Calu3 (cell line): Measurements from ENCODE around the gene GRM7. TPM values are rescaled to one million over a fixed set of nuclear protein-coding genes. Genes with fewer than 3 reads are reported as not detected.

Experiments
- BruUV-seq: library from RNA; stranded (reverse); fragments of 400-500 nt; replicated peaks from 2 replicates; lab custom pipeline; 2021; lab: Mats Ljungman, UMichigan
- CTCF ChIA-PET: fragments of 300-600 bp; sonication (Branson Sonifier 250); formaldehyde crosslinking; loops from one replicate; lab custom pipeline; 2022; ENCODE audit warnings: antibody characterized with exemption; lab: Charles Lee
- DNase-seq: peaks from one replicate; pipeline ENCODE4 v3.0.0; 2022
- H3K27ac Mint-ChIP-seq: one replicate; pipeline ENCODE4 v1.8.0; 2022; ENCODE audit warnings: mixed read lengths; ENCODE audit not compliant: unreplicated experiment
- H3K27me3 Mint-ChIP-seq: one replicate; pipeline ENCODE4 v1.8.0; 2022; ENCODE audit warnings: mixed read lengths; ENCODE audit not compliant: unreplicated experiment
- H3K36me3 Mint-ChIP-seq: one replicate; pipeline ENCODE4 v1.8.0; 2022; ENCODE audit warnings: mild to moderate bottlenecking, moderate library complexity, mixed read lengths; ENCODE audit not compliant: insufficient read depth, unreplicated experiment
- H3K4me1 Mint-ChIP-seq: one replicate; pipeline ENCODE4 v1.8.0; 2022; ENCODE audit warnings: mild to moderate bottlenecking, low read depth, mixed read lengths; ENCODE audit not compliant: unreplicated experiment
- H3K4me3 Mint-ChIP-seq: one replicate; pipeline ENCODE4 v1.8.0; 2022; ENCODE audit warnings: mild to moderate bottlenecking, low read depth, moderate library complexity, mixed read lengths; ENCODE audit not compliant: unreplicated experiment
- H3K9me3 Mint-ChIP-seq: one replicate; pipeline ENCODE4 v1.8.0; 2022; ENCODE audit warnings: low read depth, mixed read lengths; ENCODE audit not compliant: unreplicated experiment
- CTCF ChIP-seq: fragments of 200-600 bp; IDR thresholded peaks from one replicate; pipeline ENCODE4 v1.8.0; 2022; ENCODE audit warnings: antibody characterized with exemption; ENCODE audit not compliant: unreplicated experiment
- intact Hi-C: fragments of 100-400 bp; cut with micrococcal nuclease; formaldehyde crosslinking; loops from one replicate; pipeline ENCODE4 v1.10.0; 2022; ENCODE audit not compliant: unreplicated experiment
- total RNA-seq: library from RNA; stranded (reverse); gene quantifications from 2 replicates; pipeline ENCODE4 v1.2.3, GENCODE V29; 2022

The GRM7 gene
- total RNA-seq, 1 experiment from 2014 or later = not detected

- H3K9me3 Mint-ChIP-seq = peaks cover 2% of the 10 kb centered on the region
- no peaks in the 10 kb centered on the region for H3K4me1 Mint-ChIP-seq
- no peak overlapping the region for H3K4me3 Mint-ChIP-seq
- H3K27me3 Mint-ChIP-seq = no peaks in the 10 kb centered on the region
- no peaks in the 10 kb centered on the region for H3K36me3 Mint-ChIP-seq
- no peak for TF ChIP-seq CTCF
- H3K27ac Mint-ChIP-seq = no peak overlapping the region
- no peak for DNase-seq
- CTCF ChIA-PET = no interaction called here
- BruUV-seq = no TSS peak
- intact Hi-C loops = no loop called here
Measured at GRCh38 chr3:7620401-7620800, 759.5 kb downstream of the GRM7 start.

GRCh38 chr3:7621046-7621630, 760.2 kb downstream of the GRM7 start:
- DNase-seq = no peak
- intact Hi-C loops = no loop called here
- H3K36me3 Mint-ChIP-seq = no peaks in the 10 kb centered on the region
- no peak overlapping the region for H3K4me3 Mint-ChIP-seq
- no peak overlapping the region for H3K27ac Mint-ChIP-seq
- peaks cover 1% of the 10 kb centered on the region for H3K9me3 Mint-ChIP-seq
- no TSS peak for BruUV-seq
- H3K27me3 Mint-ChIP-seq = no peaks in the 10 kb centered on the region
- CTCF ChIA-PET = no interaction called here
- no peak for TF ChIP-seq CTCF
- no peaks in the 10 kb centered on the region for H3K4me1 Mint-ChIP-seq

- no peaks in the 10 kb centered on the region for H3K9me3 Mint-ChIP-seq
- no peaks in the 10 kb centered on the region for H3K27me3 Mint-ChIP-seq
- no peaks in the 10 kb centered on the region for H3K36me3 Mint-ChIP-seq
- no peak overlapping the region for H3K4me3 Mint-ChIP-seq
- CTCF ChIA-PET = no interaction called here
- TF ChIP-seq CTCF = no peak
- no peak overlapping the region for H3K27ac Mint-ChIP-seq
- no peaks in the 10 kb centered on the region for H3K4me1 Mint-ChIP-seq
- DNase-seq = no peak
- no TSS peak for BruUV-seq
- intact Hi-C loops = no loop called here
Measured at GRCh38 chr3:7621651-7622050, 760.7 kb downstream of the GRM7 start.

- no peak for TF ChIP-seq CTCF
- Mint-ChIP-seq H3K9me3 (no peaks in the 10 kb centered on the region), H3K27me3 (no peaks in the 10 kb centered on the region), H3K4me1 (no peaks in the 10 kb centered on the region), H3K36me3 (no peaks in the 10 kb centered on the region), H3K27ac (no peak overlapping the region), H3K4me3 (no peak overlapping the region)
- CTCF ChIA-PET = no interaction called here
- BruUV-seq = no TSS peak
- DNase-seq = no peak
- intact Hi-C loops = no loop called here
Measured at GRCh38 chr3:7625021-7625420, 764.1 kb downstream of the GRM7 start.
